CD4-positive, alpha-beta T cell (primary cell): Measurements from ENCODE around the gene CROCC2. TPM values are rescaled to one million over a fixed set of nuclear protein-coding genes. Genes with fewer than 3 reads are reported as not detected.
A peak's percentile ranks its signal among the peaks of the same experiment; 100 is the strongest.

ENCODE experiments used
- ATAC-seq: fragments of 200-7000 bp; cut with Tn5 transposase; one replicate; pipeline ENCODE4 v1.10.0; 2022; ENCODE audit warnings: mild to moderate bottlenecking; ENCODE audit not compliant: poor library complexity
- CTCF ChIA-PET: fragments of 350-600 bp; sonication (Branson Sonifier 250); formaldehyde crosslinking; loops from one replicate; lab custom pipeline; 2021; ENCODE audit warnings: antibody characterized with exemption, inconsistent platforms; lab: Charles Lee
- POLR2A ChIA-PET: fragments of 350-600 bp; sonication (Branson Sonifier 250); formaldehyde crosslinking; loops from one replicate; lab custom pipeline; 2021; ENCODE audit warnings: antibody characterized with exemption, inconsistent platforms; lab: Charles Lee
- DNase-seq, 14 experiments: peaks; one replicate each; pipeline ENCODE4 v3.0.0-alpha.2; 2013 to 2020; ENCODE audit warnings: mixed read lengths in 2 of 14
- H3K27ac ChIP-seq, 2 donors: one replicate each; pipeline versions ENCODE4 v1.5.1 to v1.7.0; 2013; ENCODE audit warnings: low read length in 2 of 2, low read depth in 1 of 2, mild to moderate bottlenecking in 1 of 2
- H3K27me3 ChIP-seq, 2 experiments: 1 replicate in 1 of 2; 2 replicates in 1 of 2; pipeline versions ENCODE4 v1.6.1 to v1.7.0; 2013; ENCODE audit warnings: low read length in 2 of 2, control low read depth in 1 of 2, mild to moderate bottlenecking in 1 of 2, moderate library complexity in 1 of 2; ENCODE audit not compliant: insufficient read depth in 2 of 2, control insufficient read depth in 1 of 2
- H3K36me3 ChIP-seq: one replicate; pipeline ENCODE4 v1.6.1; 2013; ENCODE audit warnings: low read length, control low read depth; ENCODE audit not compliant: insufficient read depth
- H3K4me1 ChIP-seq: one replicate; pipeline ENCODE4 v1.6.1; 2013; ENCODE audit warnings: low read length, control low read depth; ENCODE audit not compliant: insufficient read depth
- H3K4me3 ChIP-seq: one replicate; pipeline ENCODE4 v1.5.1; 2013; ENCODE audit warnings: mild to moderate bottlenecking, low read length, moderate library complexity
- H3K9me3 ChIP-seq, 2 experiments: 1 replicate in 1 of 2; 2 replicates in 1 of 2; pipeline versions ENCODE4 v1.6.1 to v1.7.0; 2013; ENCODE audit warnings: low read length in 2 of 2, mild to moderate bottlenecking in 2 of 2, control low read depth in 1 of 2, moderate library complexity in 1 of 2; ENCODE audit not compliant: control insufficient read depth in 1 of 2, insufficient read depth in 1 of 2
- H3K27ac Mint-ChIP-seq: one replicate; pipeline ENCODE4 v1.8.0; 2020; ENCODE audit warnings: mixed read lengths
- H3K27me3 Mint-ChIP-seq: one replicate; pipeline ENCODE4 v1.8.0; 2021; ENCODE audit warnings: mixed read lengths
- H3K36me3 Mint-ChIP-seq: one replicate; pipeline ENCODE4 v1.8.0; 2021; ENCODE audit warnings: low read depth, mixed read lengths
- H3K4me1 Mint-ChIP-seq: one replicate; pipeline ENCODE4 v1.8.0; 2021; ENCODE audit warnings: low read depth, mixed read lengths
- H3K4me3 Mint-ChIP-seq: one replicate; pipeline ENCODE4 v1.8.0; 2020; ENCODE audit warnings: mild to moderate bottlenecking, mixed read lengths
- H3K9me3 Mint-ChIP-seq: one replicate; pipeline ENCODE4 v1.8.0; 2020; ENCODE audit warnings: mixed read lengths
- intact Hi-C, 2 experiments: fragments of 100-400 bp; cut with DNase I in 1 of 2; cut with micrococcal nuclease in 1 of 2; formaldehyde crosslinking; loops; one replicate each; pipeline versions ENCODE4 v1.15.1 to v1.9.0; 2023 to 2025; cut with DNase I, micrococcal nuclease
- total RNA-seq, 174 experiments: library from RNA in 2 of 174; stranded (reverse) in 2 of 174; gene quantifications; one replicate each; pipeline ENCODE4 v1.2.3 and lab custom pipeline; 2021 to 2026
- TF ChIP-seq, protein P1 (sequence below): fragments of 200-600 bp; IDR thresholded peaks from one replicate; pipeline ENCODE4 v1.8.0; 2022; ENCODE audit warnings: antibody characterized with exemption, mild to moderate bottlenecking

Gene CROCC2
- total RNA-seq, 2 experiments from 2014 or later: not detected

DNA sequence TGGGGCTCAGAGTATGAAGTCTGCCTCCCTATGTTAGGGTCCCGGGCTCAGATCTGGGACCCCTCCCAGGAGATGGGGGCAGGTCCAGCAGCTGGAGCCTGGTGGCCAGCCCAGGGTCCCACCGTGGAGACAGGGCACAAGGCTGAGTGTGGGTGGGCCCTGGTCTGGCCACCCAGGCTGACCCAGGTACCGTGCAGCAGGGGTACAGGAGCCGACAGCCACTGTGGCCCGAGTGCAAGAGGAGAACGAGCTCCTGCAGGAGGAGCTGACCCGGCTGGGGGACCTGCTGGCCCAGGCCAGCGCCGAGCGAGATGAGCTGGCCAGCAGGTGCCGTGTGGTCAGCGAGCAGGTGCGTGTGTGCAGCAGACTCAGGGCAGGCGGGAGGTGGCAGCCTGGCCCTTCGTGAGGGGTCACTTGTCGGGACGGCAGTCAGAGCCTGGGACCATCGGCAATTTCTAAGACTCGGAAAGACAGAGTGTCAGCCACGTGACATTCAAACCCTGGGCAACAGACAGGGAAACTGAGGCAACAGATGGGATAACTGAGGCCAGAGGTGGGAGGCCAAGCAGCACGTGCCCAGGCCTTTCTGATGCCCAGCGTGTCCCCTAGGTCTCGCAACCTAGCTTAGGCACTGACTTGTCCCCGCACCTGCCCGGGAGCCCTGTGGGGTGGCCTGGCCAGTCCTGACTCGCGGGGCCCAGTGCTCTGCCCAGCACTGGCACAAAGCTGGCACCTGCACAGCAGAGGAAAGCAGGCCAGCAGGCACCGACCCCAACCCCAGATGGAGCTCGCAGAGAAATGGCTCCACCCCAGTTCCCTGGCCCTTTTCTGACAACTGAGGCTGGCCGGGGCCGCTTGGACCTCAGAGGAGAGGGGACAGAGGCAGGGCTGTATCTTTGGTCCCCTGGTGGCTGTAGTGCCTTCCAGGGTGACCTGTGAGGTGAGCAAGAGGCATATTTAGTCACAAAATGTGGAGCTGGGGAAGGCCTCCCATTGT lies 13.9 kb downstream of the CROCC2 start:
- no peak overlapping the region for H3K27ac Mint-ChIP-seq
- H3K9me3 ChIP-seq: no peaks in the 10 kb centered on the region
- ATAC-seq (no peak), DNase-seq (peak in 3 of 14 experiments; percentile 1 to 24 (median 8))
- ChIA-PET CTCF (no interaction called here), POLR2A (no interaction called here)
- H3K4me3 ChIP-seq: no peak overlapping the region
- intact Hi-C loops: loop anchor here (10.0 kb wide), 2 partner anchors 155 to 235 kb away; partner anchors contain the start of gene PPP1R7 (in 1 of the 2)
- H3K27me3 Mint-ChIP-seq: peaks cover 4% of the 10 kb centered on the region
- TF ChIP-seq, protein P1, sequence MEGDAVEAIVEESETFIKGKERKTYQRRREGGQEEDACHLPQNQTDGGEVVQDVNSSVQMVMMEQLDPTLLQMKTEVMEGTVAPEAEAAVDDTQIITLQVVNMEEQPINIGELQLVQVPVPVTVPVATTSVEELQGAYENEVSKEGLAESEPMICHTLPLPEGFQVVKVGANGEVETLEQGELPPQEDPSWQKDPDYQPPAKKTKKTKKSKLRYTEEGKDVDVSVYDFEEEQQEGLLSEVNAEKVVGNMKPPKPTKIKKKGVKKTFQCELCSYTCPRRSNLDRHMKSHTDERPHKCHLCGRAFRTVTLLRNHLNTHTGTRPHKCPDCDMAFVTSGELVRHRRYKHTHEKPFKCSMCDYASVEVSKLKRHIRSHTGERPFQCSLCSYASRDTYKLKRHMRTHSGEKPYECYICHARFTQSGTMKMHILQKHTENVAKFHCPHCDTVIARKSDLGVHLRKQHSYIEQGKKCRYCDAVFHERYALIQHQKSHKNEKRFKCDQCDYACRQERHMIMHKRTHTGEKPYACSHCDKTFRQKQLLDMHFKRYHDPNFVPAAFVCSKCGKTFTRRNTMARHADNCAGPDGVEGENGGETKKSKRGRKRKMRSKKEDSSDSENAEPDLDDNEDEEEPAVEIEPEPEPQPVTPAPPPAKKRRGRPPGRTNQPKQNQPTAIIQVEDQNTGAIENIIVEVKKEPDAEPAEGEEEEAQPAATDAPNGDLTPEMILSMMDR: no peak
- H3K27me3 ChIP-seq: peaks cover 14 to 15% of the 10 kb centered on the region in 2 experiments
- no peak overlapping the region for H3K4me3 Mint-ChIP-seq
- H3K27ac ChIP-seq: no peak overlapping the region
- H3K4me1 Mint-ChIP-seq: no peaks in the 10 kb centered on the region
- H3K9me3 Mint-ChIP-seq: no peaks in the 10 kb centered on the region
- peaks cover 3% of the 10 kb centered on the region for H3K4me1 ChIP-seq
- no peaks in the 10 kb centered on the region for H3K36me3 Mint-ChIP-seq
- no peaks in the 10 kb centered on the region for H3K36me3 ChIP-seq

DNA sequence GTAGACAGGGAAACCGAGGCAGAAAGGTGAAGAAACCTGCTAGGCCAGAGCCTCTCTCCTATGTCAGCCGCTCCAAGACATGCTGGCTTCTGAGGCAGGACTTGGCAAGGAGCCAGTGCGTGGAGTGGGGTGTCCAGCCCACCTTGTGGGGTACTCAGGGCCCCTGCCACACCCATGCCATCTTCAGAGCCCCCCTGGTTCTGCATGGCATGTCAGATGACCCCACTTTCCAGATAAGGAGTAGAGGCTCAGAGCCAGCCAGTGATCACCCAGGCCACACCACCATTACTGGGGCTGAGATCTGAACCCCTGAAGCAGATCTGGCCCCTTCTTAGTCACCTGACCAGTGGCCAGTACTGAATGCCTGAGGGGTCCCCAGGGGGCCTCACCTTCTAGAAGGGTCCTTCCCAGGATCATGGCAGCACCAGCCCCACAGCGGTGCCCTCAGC lies 14.7 kb downstream of the CROCC2 start:
- Histone ChIP-seq H3K9me3 (no peaks in the 10 kb centered on the region), H3K4me1 (peaks cover under 1% of the 10 kb centered on the region), H3K36me3 (no peaks in the 10 kb centered on the region), H3K27ac (no peak overlapping the region), H3K27me3 (peaks cover 7 to 9% of the 10 kb centered on the region in 2 experiments), H3K4me3 (no peak overlapping the region)
- DNase-seq (peak in 2 of 14 experiments; percentile 12 to 21), ATAC-seq (no peak)
- CTCF ChIA-PET: no interaction called here
- TF ChIP-seq, protein P1: no peak
- Mint-ChIP-seq H3K4me3 (no peak overlapping the region), H3K9me3 (no peaks in the 10 kb centered on the region), H3K27ac (no peak overlapping the region), H3K27me3 (no peaks in the 10 kb centered on the region), H3K4me1 (no peaks in the 10 kb centered on the region), H3K36me3 (no peaks in the 10 kb centered on the region)
- POLR2A ChIA-PET: no interaction called here
- intact Hi-C loops: no loop called here

DNA sequence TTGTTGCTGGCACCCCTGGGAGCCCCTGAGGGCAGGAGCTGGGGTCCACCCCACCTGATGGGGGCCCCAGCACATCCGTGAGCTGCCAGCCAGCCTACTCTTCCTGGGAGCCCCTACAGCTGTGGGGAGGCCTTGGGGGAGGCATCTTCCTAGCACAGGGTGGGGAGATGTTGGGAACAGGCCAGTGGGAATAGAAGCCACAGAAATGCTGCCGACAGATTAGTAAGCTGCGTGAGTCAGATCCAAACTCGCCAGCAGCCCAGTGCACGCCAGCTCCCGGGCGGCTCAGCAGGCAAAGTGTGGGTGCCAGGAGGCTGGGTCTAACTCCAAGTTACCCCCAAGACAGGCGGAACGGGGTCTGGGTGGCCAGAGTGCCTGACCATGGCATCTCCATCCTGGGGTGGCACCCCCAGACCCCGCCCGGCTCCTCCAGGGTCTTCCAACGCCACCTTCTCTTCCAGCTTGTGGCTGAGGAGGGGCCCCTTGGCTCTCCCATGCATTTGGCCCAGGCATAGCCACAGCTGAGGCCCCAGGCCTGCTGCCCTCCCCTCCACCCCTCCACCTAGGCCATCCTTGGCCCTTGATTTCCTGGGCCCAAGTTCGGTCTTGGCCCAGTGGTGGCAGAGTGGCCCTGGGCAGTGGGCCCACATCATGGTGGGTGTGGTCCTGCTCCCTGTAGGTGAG lies 15.3 kb downstream of the CROCC2 start:
- H3K9me3 ChIP-seq: no peaks in the 10 kb centered on the region
- no peak overlapping the region for H3K4me3 ChIP-seq
- peaks cover 6% of the 10 kb centered on the region in 2 experiments for H3K27me3 ChIP-seq
- no peak overlapping the region for H3K4me3 Mint-ChIP-seq
- peak in 3 of 14 experiments; percentile 3 to 23 (median 6) for DNase-seq
- H3K27ac ChIP-seq: no peak overlapping the region
- intact Hi-C loops: no loop called here
- no peaks in the 10 kb centered on the region for H3K4me1 Mint-ChIP-seq
- H3K36me3 ChIP-seq: no peaks in the 10 kb centered on the region
- no peak for ATAC-seq
- no peak overlapping the region for H3K27ac Mint-ChIP-seq
- no peaks in the 10 kb centered on the region for H3K36me3 Mint-ChIP-seq
- ChIA-PET POLR2A (no interaction called here), CTCF (no interaction called here)
- TF ChIP-seq, protein P1: no peak
- no peaks in the 10 kb centered on the region for H3K9me3 Mint-ChIP-seq
- no peaks in the 10 kb centered on the region for H3K27me3 Mint-ChIP-seq
- no peaks in the 10 kb centered on the region for H3K4me1 ChIP-seq
